ENCODE results near the gene TMEM255A. TPM values are rescaled to one million over a fixed set of nuclear protein-coding genes. Genes with fewer than 3 reads are reported as not detected.

The TMEM255A gene
- total RNA-seq, 2 experiments from 2014 or later: not detected

- no peaks in the 10 kb centered on the region for H3K9me3 ChIP-seq (ENCODE audit: low read length)
- intact Hi-C loops (cut with micrococcal nuclease; ENCODE audit: unreplicated experiment): no loop called here
- H3K4me3 ChIP-seq (ENCODE audit: low read depth, low read length, poor library complexity, severe bottlenecking): no peak overlapping the region
- H3K36me3 ChIP-seq (ENCODE audit: insufficient read depth, low read length): no peaks in the 10 kb centered on the region
- ChIA-PET POLR2A (interaction anchor here (0.6 kb wide), 2 partner anchors 55 to 540 kb away, joined by 5 read pairs; no protein-coding TSS in a partner anchor), CTCF (ENCODE audit: unreplicated experiment) (no interaction called here)
- H3K4me1 ChIP-seq (ENCODE audit: insufficient read depth, low read length, poor library complexity, severe bottlenecking): no peaks in the 10 kb centered on the region
- DNase-seq (ENCODE audit: low spot score): no peak
- TF ChIP-seq EZH2phosphoT487 (IDR thresholded peaks at IDR 0.05; ENCODE audit: borderline replicate concordance, low read depth, low read length): no peak
- TF ChIP-seq CTCF (conservative IDR thresholded peaks at IDR 0.05; ENCODE audit: low read length): no peak
- no peak overlapping the region for H2AFZ ChIP-seq (ENCODE audit: low read length)
- H3K27ac ChIP-seq (ENCODE audit: low read depth, low read length, poor library complexity, severe bottlenecking): no peak overlapping the region
- no TSS peak for BruUV-seq (replicated peaks)
- H4K20me1 ChIP-seq (ENCODE audit: insufficient read depth, low read length): no peaks in the 10 kb centered on the region
- no peak overlapping the region for H3K4me2 ChIP-seq (ENCODE audit: low read length)
- no peaks in the 10 kb centered on the region for H3K9me2 ChIP-seq (ENCODE audit: insufficient read depth, low read length)
- no peaks in the 10 kb centered on the region for H3K79me2 ChIP-seq (ENCODE audit: insufficient read depth, low read depth, low read length)
These were observed 40.7 kb downstream of the TMEM255A start for GRCh38 chrX:120270567-120270966.

- no peak overlapping the region for H3K4me3 ChIP-seq (ENCODE audit: low read depth, low read length, poor library complexity, severe bottlenecking)
- no peaks in the 10 kb centered on the region for H3K9me3 ChIP-seq (ENCODE audit: low read length)
- H3K79me2 ChIP-seq (ENCODE audit: insufficient read depth, low read depth, low read length): no peaks in the 10 kb centered on the region
- no TSS peak for BruUV-seq (replicated peaks)
- H4K20me1 ChIP-seq (ENCODE audit: insufficient read depth, low read length): no peaks in the 10 kb centered on the region
- DNase-seq (ENCODE audit: low spot score): no peak
- POLR2A ChIA-PET: no interaction called here
- no peak overlapping the region for H3K27ac ChIP-seq (ENCODE audit: low read depth, low read length, poor library complexity, severe bottlenecking)
- no peaks in the 10 kb centered on the region for H3K9me2 ChIP-seq (ENCODE audit: insufficient read depth, low read length)
- intact Hi-C loops (cut with micrococcal nuclease; ENCODE audit: unreplicated experiment): no loop called here
- no peak overlapping the region for H3K4me2 ChIP-seq (ENCODE audit: low read length)
- CTCF ChIA-PET (ENCODE audit: unreplicated experiment): no interaction called here
- no peaks in the 10 kb centered on the region for H3K4me1 ChIP-seq (ENCODE audit: insufficient read depth, low read length, poor library complexity, severe bottlenecking)
- no peaks in the 10 kb centered on the region for H3K36me3 ChIP-seq (ENCODE audit: insufficient read depth, low read length)
- TF ChIP-seq CTCF (conservative IDR thresholded peaks at IDR 0.05; ENCODE audit: low read length) (no peak), EZH2phosphoT487 (IDR thresholded peaks at IDR 0.05; ENCODE audit: borderline replicate concordance, low read depth, low read length) (no peak)
- no peak overlapping the region for H2AFZ ChIP-seq (ENCODE audit: low read length)
These were observed 41.8 kb downstream of the TMEM255A start for GRCh38 chrX:120269373-120270035.

GRCh38 chrX:120264341-120264740, 46.9 kb downstream of the TMEM255A start:
- intact Hi-C loops (cut with micrococcal nuclease; ENCODE audit: unreplicated experiment): no loop called here
- H3K4me3 ChIP-seq (ENCODE audit: low read depth, low read length, poor library complexity, severe bottlenecking): no peak overlapping the region
- H2AFZ ChIP-seq (ENCODE audit: low read length): no peak overlapping the region
- H3K4me2 ChIP-seq (ENCODE audit: low read length): no peak overlapping the region
- H3K27ac ChIP-seq (ENCODE audit: low read depth, low read length, poor library complexity, severe bottlenecking): no peak overlapping the region
- TF ChIP-seq EZH2phosphoT487 (IDR thresholded peaks at IDR 0.05; ENCODE audit: borderline replicate concordance, low read depth, low read length): no peak
- no peak for TF ChIP-seq CTCF (conservative IDR thresholded peaks at IDR 0.05; ENCODE audit: low read length)
- peaks cover 41% of the 10 kb centered on the region for H3K4me1 ChIP-seq (ENCODE audit: insufficient read depth, low read length, poor library complexity, severe bottlenecking)
- no peaks in the 10 kb centered on the region for H3K79me2 ChIP-seq (ENCODE audit: insufficient read depth, low read depth, low read length)
- no peaks in the 10 kb centered on the region for H3K36me3 ChIP-seq (ENCODE audit: insufficient read depth, low read length)
- POLR2A ChIA-PET: interaction anchor here (1.1 to 2.0 kb wide), 4 partner anchors 11 to 38 kb away, joined by 4 to 8 read pairs (median 6); partner anchors contain the start of gene ZBTB33
- DNase-seq (ENCODE audit: low spot score): no peak
- H3K9me3 ChIP-seq (ENCODE audit: low read length): no peaks in the 10 kb centered on the region
- no peaks in the 10 kb centered on the region for H3K9me2 ChIP-seq (ENCODE audit: insufficient read depth, low read length)
- CTCF ChIA-PET (ENCODE audit: unreplicated experiment): no interaction called here
- H4K20me1 ChIP-seq (ENCODE audit: insufficient read depth, low read length): no peaks in the 10 kb centered on the region
- no TSS peak for BruUV-seq (replicated peaks)

All from OCI-LY7 (cell line).